DND-41 (cell line): ENCODE measurements around the gene MMP2.

ENCODE experiments used
- ATAC-seq: fragments of 200-7000 bp; cut with Tn5 transposase; 3 replicates; pipeline ENCODE4 v1.9.1; 2021; ENCODE audit warnings: low read depth; ENCODE audit not compliant: insufficient read depth
- DNase-seq: peaks from one replicate; pipeline ENCODE4 v3.0.0-alpha.2; 2020
- H2AFZ ChIP-seq: 2 replicates; pipeline ENCODE4 v1.6.0; 2012; ENCODE audit warnings: low read depth, low read length
- H3K27ac ChIP-seq: 2 replicates; pipeline ENCODE4 v1.5.1; 2012; ENCODE audit warnings: low read length, inconsistent platforms
- H3K27me3 ChIP-seq: fragments of 200-600 bp; sonication (generic); 2 replicates; pipeline ENCODE4 v1.6.0; 2012; ENCODE audit warnings: low read length, mild to moderate bottlenecking, inconsistent platforms; ENCODE audit not compliant: insufficient read depth, poor library complexity
- H3K36me3 ChIP-seq: 2 replicates; pipeline ENCODE4 v1.5.1; 2012; ENCODE audit warnings: low read length, inconsistent platforms; ENCODE audit not compliant: insufficient read depth
- H3K4me1 ChIP-seq: 2 replicates; pipeline ENCODE4 v1.5.1; 2012; ENCODE audit warnings: mild to moderate bottlenecking, low read length; ENCODE audit not compliant: insufficient read depth
- H3K4me2 ChIP-seq: 2 replicates; pipeline ENCODE4 v1.6.0; 2012; ENCODE audit warnings: mild to moderate bottlenecking, moderate library complexity, low read length, inconsistent platforms; ENCODE audit not compliant: insufficient read depth
- H3K4me3 ChIP-seq, 2 experiments: fragments of 200-600 bp in 1 of 2; shearing (Covaris generic) in 1 of 2; 2 replicates each; pipeline ENCODE4 v1.5.1; 2012 to 2016; ENCODE audit warnings: inconsistent platforms in 2 of 2, low read length in 2 of 2, mild to moderate bottlenecking in 2 of 2, low read depth in 1 of 2, moderate library complexity in 1 of 2
- H3K79me2 ChIP-seq: 2 replicates; pipeline ENCODE4 v1.6.0; 2012; ENCODE audit warnings: low read length, inconsistent platforms; ENCODE audit not compliant: insufficient read depth
- H3K9ac ChIP-seq: 2 replicates; pipeline ENCODE4 v1.6.0; 2012; ENCODE audit warnings: low read depth, mild to moderate bottlenecking, inconsistent platforms, low read length, moderate library complexity
- H3K9me3 ChIP-seq: 2 replicates; pipeline ENCODE4 v1.5.1; 2012; ENCODE audit warnings: low read length, moderate library complexity, mild to moderate bottlenecking, inconsistent platforms; ENCODE audit not compliant: insufficient read depth, severe bottlenecking
- H4K20me1 ChIP-seq: 2 replicates; pipeline ENCODE4 v1.6.0; 2012; ENCODE audit warnings: low read length; ENCODE audit not compliant: insufficient read depth
- EZH2 ChIP-seq: IDR thresholded peaks from 3 replicates; pipeline ENCODE4 v1.6.1; 2012; ENCODE audit warnings: borderline replicate concordance, low read depth, mild to moderate bottlenecking, moderate library complexity, low read length, inconsistent platforms; ENCODE audit not compliant: severe bottlenecking
- TF ChIP-seq, protein P1 (sequence below): IDR thresholded peaks from 2 replicates; pipeline ENCODE4 v1.5.1; 2012; ENCODE audit warnings: borderline replicate concordance, low read length, moderate library complexity, mild to moderate bottlenecking; ENCODE audit not compliant: poor library complexity, severe bottlenecking; ENCODE audit errors: extremely low read depth

The MMP2 gene

GRCh38 chr16:55473587-55473986, 5.4 kb upstream of the MMP2 start:
- Histone ChIP-seq H3K4me2 (no peak overlapping the region), H3K4me1 (no peaks in the 10 kb centered on the region), H2AFZ (no peak overlapping the region), H3K9ac (no peak overlapping the region), H3K27me3 (peaks cover 13% of the 10 kb centered on the region), H3K4me3 (no peak overlapping the region), H3K27ac (no peak overlapping the region), H3K9me3 (no peaks in the 10 kb centered on the region), H3K36me3 (no peaks in the 10 kb centered on the region), H4K20me1 (no peaks in the 10 kb centered on the region), H3K79me2 (no peaks in the 10 kb centered on the region)
- TF ChIP-seq, protein P1, sequence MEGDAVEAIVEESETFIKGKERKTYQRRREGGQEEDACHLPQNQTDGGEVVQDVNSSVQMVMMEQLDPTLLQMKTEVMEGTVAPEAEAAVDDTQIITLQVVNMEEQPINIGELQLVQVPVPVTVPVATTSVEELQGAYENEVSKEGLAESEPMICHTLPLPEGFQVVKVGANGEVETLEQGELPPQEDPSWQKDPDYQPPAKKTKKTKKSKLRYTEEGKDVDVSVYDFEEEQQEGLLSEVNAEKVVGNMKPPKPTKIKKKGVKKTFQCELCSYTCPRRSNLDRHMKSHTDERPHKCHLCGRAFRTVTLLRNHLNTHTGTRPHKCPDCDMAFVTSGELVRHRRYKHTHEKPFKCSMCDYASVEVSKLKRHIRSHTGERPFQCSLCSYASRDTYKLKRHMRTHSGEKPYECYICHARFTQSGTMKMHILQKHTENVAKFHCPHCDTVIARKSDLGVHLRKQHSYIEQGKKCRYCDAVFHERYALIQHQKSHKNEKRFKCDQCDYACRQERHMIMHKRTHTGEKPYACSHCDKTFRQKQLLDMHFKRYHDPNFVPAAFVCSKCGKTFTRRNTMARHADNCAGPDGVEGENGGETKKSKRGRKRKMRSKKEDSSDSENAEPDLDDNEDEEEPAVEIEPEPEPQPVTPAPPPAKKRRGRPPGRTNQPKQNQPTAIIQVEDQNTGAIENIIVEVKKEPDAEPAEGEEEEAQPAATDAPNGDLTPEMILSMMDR: no peak
- no peak for TF ChIP-seq EZH2
- ATAC-seq: no peak
- DNase-seq: no peak

GRCh38 chr16:55474821-55475220, 4.2 kb upstream of the MMP2 start:
- H3K79me2 ChIP-seq: no peaks in the 10 kb centered on the region
- H3K27ac ChIP-seq: no peak overlapping the region
- no peak overlapping the region for H2AFZ ChIP-seq
- no peaks in the 10 kb centered on the region for H3K4me1 ChIP-seq
- H3K36me3 ChIP-seq: no peaks in the 10 kb centered on the region
- H3K4me2 ChIP-seq: no peak overlapping the region
- H3K9ac ChIP-seq: no peak overlapping the region
- H4K20me1 ChIP-seq: no peaks in the 10 kb centered on the region
- ATAC-seq (no peak), DNase-seq (no peak)
- H3K4me3 ChIP-seq: no peak overlapping the region
- peaks cover 13% of the 10 kb centered on the region for H3K27me3 ChIP-seq
- H3K9me3 ChIP-seq: no peaks in the 10 kb centered on the region
- TF ChIP-seq, protein P1: no peak
- no peak for TF ChIP-seq EZH2

DNA sequence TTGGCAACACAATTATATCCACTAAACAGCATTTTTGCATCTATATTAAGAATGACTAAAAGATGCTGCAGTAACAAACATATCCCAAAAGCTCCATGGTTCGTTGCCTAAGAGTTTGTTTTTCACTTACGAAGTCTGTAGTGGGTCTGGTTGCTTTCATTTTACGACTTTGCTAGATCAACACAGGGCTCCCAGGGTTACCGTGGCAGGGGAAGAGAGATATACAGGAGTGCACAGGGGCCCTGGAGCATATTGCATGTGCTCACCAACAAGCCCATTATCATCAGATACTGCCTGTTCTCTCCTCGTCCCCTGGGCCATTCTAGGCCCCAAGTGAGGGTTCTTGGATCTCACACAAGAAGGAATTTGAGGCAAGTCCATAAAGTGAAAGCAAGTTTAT, 3.1 kb upstream of the MMP2 start:
- no peaks in the 10 kb centered on the region for H3K4me1 ChIP-seq
- no peaks in the 10 kb centered on the region for H3K9me3 ChIP-seq
- H3K27ac ChIP-seq: no peak overlapping the region
- no peaks in the 10 kb centered on the region for H3K79me2 ChIP-seq
- no peaks in the 10 kb centered on the region for H3K36me3 ChIP-seq
- no peaks in the 10 kb centered on the region for H4K20me1 ChIP-seq
- no peak for TF ChIP-seq EZH2
- TF ChIP-seq, protein P1: no peak
- H3K4me2 ChIP-seq: no peak overlapping the region
- ATAC-seq (no peak), DNase-seq (no peak)
- H2AFZ ChIP-seq: no peak overlapping the region
- no peak overlapping the region for H3K9ac ChIP-seq
- H3K27me3 ChIP-seq: peaks cover 9% of the 10 kb centered on the region
- no peak overlapping the region for H3K4me3 ChIP-seq
